Ascending aorta (tissue), 2 donors: ENCODE results near the gene TTPAL. TPM values are rescaled to one million over a fixed set of nuclear protein-coding genes. Genes with fewer than 3 reads are reported as not detected.

Source experiments
- DNase-seq, 2 donors: peaks; one replicate each; pipeline ENCODE4 v3.0.0-alpha.2; 2019; ENCODE audit warnings: low spot score in 2 of 2
- H3K27ac ChIP-seq, 2 donors: fragments of 200-600 bp; sonication (generic); one replicate each; pipeline ENCODE4 v1.5.1; 2016 to 2017; ENCODE audit warnings: mild to moderate bottlenecking in 1 of 2
- H3K27me3 ChIP-seq: fragments of 200-600 bp; sonication (generic); one replicate; pipeline ENCODE4 v1.5.1; 2017
- H3K36me3 ChIP-seq, 2 donors: fragments of 200-600 bp; sonication (generic); one replicate each; pipeline ENCODE4 v1.5.1; 2016
- H3K4me1 ChIP-seq, 2 donors: fragments of 200-600 bp; sonication (generic); one replicate each; pipeline ENCODE4 v1.5.1; 2016 to 2017; ENCODE audit warnings: mild to moderate bottlenecking in 1 of 2
- H3K4me3 ChIP-seq, 2 donors: fragments of 200-600 bp; sonication (generic); one replicate each; pipeline ENCODE4 v1.5.1; 2016 to 2017; ENCODE audit warnings: mild to moderate bottlenecking in 1 of 2
- H3K9me3 ChIP-seq, 2 donors: fragments of 200-600 bp; sonication (generic); one replicate each; pipeline ENCODE4 v1.5.1; 2016
- intact Hi-C: fragments of 100-400 bp; cut with DNase I; formaldehyde crosslinking; loops from one replicate; pipeline ENCODE4 v1.15.1; 2023
- total RNA-seq: library from RNA; depleted of rRNA; stranded (reverse); fragments of >200 nt; gene quantifications from one replicate; pipeline ENCODE4 v1.1.0, GENCODE V29; 2016
- TF ChIP-seq, protein P1 (sequence below), 3 experiments: fragments of 200-600 bp in 2 of 3; fragments of 450-650 bp in 1 of 3; sonication (generic) in 2 of 3; IDR thresholded peaks; one replicate each; pipeline ENCODE4 v1.5.1; 2016 to 2019; ENCODE audit warnings: antibody characterized with exemption in 3 of 3, mild to moderate bottlenecking in 1 of 3, moderate library complexity in 1 of 3

Gene TTPAL
- total RNA-seq, 1 donor from 2014 or later: 44.9 TPM

DNA sequence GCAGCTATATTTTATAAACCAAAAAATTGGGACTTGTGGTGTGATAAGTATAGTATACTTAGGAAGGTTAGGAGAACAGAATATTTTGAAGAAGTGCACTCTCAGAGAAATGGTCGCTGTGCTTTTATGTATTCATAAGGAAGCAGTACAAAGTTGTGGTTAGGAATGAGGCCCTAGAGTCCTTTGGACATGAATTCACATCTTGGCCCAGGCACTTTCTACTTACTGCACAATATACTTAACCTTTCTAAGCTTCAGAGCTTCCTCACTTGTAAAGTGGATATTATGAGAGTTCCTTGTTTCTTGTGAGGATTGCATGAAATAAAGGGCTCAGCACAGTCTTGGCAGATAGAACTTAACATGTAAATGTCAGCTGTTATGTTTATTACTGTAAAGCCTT lies 67.2 kb downstream of the TTPAL start:
- no peaks in the 10 kb centered on the region for H3K27me3 ChIP-seq
- no peak for DNase-seq
- peaks cover 0 to 2% of the 10 kb centered on the region in 2 donors for H3K4me1 ChIP-seq
- no peak overlapping the region for H3K4me3 ChIP-seq
- TF ChIP-seq, protein P1, sequence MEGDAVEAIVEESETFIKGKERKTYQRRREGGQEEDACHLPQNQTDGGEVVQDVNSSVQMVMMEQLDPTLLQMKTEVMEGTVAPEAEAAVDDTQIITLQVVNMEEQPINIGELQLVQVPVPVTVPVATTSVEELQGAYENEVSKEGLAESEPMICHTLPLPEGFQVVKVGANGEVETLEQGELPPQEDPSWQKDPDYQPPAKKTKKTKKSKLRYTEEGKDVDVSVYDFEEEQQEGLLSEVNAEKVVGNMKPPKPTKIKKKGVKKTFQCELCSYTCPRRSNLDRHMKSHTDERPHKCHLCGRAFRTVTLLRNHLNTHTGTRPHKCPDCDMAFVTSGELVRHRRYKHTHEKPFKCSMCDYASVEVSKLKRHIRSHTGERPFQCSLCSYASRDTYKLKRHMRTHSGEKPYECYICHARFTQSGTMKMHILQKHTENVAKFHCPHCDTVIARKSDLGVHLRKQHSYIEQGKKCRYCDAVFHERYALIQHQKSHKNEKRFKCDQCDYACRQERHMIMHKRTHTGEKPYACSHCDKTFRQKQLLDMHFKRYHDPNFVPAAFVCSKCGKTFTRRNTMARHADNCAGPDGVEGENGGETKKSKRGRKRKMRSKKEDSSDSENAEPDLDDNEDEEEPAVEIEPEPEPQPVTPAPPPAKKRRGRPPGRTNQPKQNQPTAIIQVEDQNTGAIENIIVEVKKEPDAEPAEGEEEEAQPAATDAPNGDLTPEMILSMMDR (IDR thresholded peaks at IDR 0.05): no peak
- intact Hi-C loops: no loop called here
- no peaks in the 10 kb centered on the region for H3K9me3 ChIP-seq
- no peaks in the 10 kb centered on the region for H3K36me3 ChIP-seq
- no peak overlapping the region for H3K27ac ChIP-seq

DNA sequence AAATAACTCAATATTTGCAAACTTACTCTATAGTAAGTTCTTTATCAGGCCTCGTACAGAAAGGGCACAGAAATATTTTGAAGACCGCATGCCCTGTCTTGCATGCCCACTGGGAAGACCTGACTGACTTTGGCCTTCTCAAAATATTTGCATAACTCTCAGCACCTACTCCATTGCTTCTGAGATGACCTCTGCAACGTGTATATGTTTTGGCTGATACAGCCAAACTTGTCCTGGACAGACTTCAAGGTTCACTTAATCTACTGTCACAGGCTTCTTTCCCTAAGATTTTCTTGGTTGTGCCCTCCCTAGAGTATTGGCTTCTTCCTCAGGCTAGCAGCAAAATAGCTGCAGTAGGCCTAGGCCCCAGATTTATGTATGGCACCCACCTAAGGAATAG lies 67.7 kb downstream of the TTPAL start:
- Histone ChIP-seq H3K4me3 (no peak overlapping the region), H3K4me1 (peaks cover 0 to 7% of the 10 kb centered on the region in 2 donors), H3K9me3 (no peaks in the 10 kb centered on the region), H3K27ac (no peak overlapping the region), H3K27me3 (no peaks in the 10 kb centered on the region), H3K36me3 (no peaks in the 10 kb centered on the region)
- TF ChIP-seq, protein P1 (IDR thresholded peaks at IDR 0.05): no peak
- intact Hi-C loops: no loop called here
- no peak for DNase-seq

Other genes starting within 250 kb of the TTPAL start
- not detected for gene GDAP1L1, start 228.6 kb upstream of the TTPAL start, total RNA-seq
- 5.3 TPM for gene FITM2, start 164.7 kb upstream of the TTPAL start, total RNA-seq
- not detected for gene R3HDML, start 138.8 kb upstream of the TTPAL start, total RNA-seq
- gene HNF4A, start 120.2 kb upstream of the TTPAL start, total RNA-seq: not detected
- gene SERINC3, start 46.2 kb downstream of the TTPAL start, total RNA-seq: 78.1 TPM
- 84.7 TPM for gene PKIG, start 106.7 kb downstream of the TTPAL start, total RNA-seq
- 0.75 TPM for gene ADA, start 175.8 kb downstream of the TTPAL start, total RNA-seq
- gene CCN5, start 239.5 kb downstream of the TTPAL start, total RNA-seq: 377 TPM